Chondrocyte (in vitro differentiated cells): Measurements from ENCODE around the gene EXOSC1. TPM values are rescaled to one million over a fixed set of nuclear protein-coding genes. Genes with fewer than 3 reads are reported as not detected.

ENCODE experiments used
- DNase-seq: peaks from one replicate; pipeline ENCODE4 v3.0.0; 2021; ENCODE audit warnings: mixed read lengths, low spot score
- H3K27ac Mint-ChIP-seq: one replicate; pipeline ENCODE4 v1.8.0; 2021; ENCODE audit warnings: mild to moderate bottlenecking, moderate library complexity, mixed read lengths; ENCODE audit not compliant: unreplicated experiment
- H3K27me3 Mint-ChIP-seq: 2 replicates; pipeline ENCODE4 v1.8.0; 2021; ENCODE audit warnings: low read depth, mixed read lengths
- H3K36me3 Mint-ChIP-seq: 2 replicates; pipeline ENCODE4 v1.8.0; 2021; ENCODE audit warnings: low read depth, mixed read lengths
- H3K4me1 Mint-ChIP-seq: 2 replicates; pipeline ENCODE4 v1.8.0; 2021; ENCODE audit warnings: low read depth, mild to moderate bottlenecking, mixed read lengths
- H3K4me3 Mint-ChIP-seq: one replicate; pipeline ENCODE4 v1.8.0; 2021; ENCODE audit warnings: mild to moderate bottlenecking, moderate library complexity, mixed read lengths; ENCODE audit not compliant: unreplicated experiment
- H3K9me3 Mint-ChIP-seq: 2 replicates; pipeline ENCODE4 v1.8.0; 2021; ENCODE audit warnings: low read depth, mixed read lengths
- total RNA-seq: library from RNA; stranded (reverse); gene quantifications from 3 replicates; pipeline ENCODE4 v1.2.1, GENCODE V29; 2021
- TF ChIP-seq, protein P1 (sequence below): fragments of 200-600 bp; sonication (generic); IDR thresholded peaks from 2 replicates; pipeline ENCODE4 v1.5.0; 2021; ENCODE audit warnings: antibody characterized with exemption, mild to moderate bottlenecking, moderate library complexity

EXOSC1 gene
- total RNA-seq, 1 donor from 2014 or later, result 28.7 TPM

DNA sequence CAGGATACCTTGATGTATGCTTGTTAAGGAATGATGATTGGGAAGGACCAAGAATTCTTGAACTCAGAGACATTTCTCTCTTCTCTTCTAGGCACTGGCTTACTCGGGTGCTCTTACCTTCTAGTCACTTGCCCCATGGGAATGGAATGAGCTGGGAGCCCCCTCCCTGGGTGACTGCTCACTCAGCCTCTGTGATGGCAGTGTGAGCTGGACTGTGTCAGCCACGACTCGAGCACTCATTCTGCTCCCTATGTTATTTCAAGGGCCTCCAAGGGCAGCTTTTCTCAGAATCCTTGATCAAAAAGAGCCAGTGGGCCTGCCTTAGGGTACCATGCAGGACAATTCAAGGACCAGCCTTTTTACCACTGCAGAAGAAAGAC lies 10.9 kb upstream of the EXOSC1 start:
- no peak for DNase-seq
- H3K36me3 Mint-ChIP-seq, result peaks cover 51% of the 10 kb centered on the region
- TF ChIP-seq, protein P1, sequence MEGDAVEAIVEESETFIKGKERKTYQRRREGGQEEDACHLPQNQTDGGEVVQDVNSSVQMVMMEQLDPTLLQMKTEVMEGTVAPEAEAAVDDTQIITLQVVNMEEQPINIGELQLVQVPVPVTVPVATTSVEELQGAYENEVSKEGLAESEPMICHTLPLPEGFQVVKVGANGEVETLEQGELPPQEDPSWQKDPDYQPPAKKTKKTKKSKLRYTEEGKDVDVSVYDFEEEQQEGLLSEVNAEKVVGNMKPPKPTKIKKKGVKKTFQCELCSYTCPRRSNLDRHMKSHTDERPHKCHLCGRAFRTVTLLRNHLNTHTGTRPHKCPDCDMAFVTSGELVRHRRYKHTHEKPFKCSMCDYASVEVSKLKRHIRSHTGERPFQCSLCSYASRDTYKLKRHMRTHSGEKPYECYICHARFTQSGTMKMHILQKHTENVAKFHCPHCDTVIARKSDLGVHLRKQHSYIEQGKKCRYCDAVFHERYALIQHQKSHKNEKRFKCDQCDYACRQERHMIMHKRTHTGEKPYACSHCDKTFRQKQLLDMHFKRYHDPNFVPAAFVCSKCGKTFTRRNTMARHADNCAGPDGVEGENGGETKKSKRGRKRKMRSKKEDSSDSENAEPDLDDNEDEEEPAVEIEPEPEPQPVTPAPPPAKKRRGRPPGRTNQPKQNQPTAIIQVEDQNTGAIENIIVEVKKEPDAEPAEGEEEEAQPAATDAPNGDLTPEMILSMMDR, result no peak
- H3K27me3 Mint-ChIP-seq, result no peaks in the 10 kb centered on the region
- H3K4me1 Mint-ChIP-seq, result peaks cover 27% of the 10 kb centered on the region
- H3K4me3 Mint-ChIP-seq, result no peak overlapping the region
- H3K27ac Mint-ChIP-seq, result no peak overlapping the region
- H3K9me3 Mint-ChIP-seq, result no peaks in the 10 kb centered on the region

DNA sequence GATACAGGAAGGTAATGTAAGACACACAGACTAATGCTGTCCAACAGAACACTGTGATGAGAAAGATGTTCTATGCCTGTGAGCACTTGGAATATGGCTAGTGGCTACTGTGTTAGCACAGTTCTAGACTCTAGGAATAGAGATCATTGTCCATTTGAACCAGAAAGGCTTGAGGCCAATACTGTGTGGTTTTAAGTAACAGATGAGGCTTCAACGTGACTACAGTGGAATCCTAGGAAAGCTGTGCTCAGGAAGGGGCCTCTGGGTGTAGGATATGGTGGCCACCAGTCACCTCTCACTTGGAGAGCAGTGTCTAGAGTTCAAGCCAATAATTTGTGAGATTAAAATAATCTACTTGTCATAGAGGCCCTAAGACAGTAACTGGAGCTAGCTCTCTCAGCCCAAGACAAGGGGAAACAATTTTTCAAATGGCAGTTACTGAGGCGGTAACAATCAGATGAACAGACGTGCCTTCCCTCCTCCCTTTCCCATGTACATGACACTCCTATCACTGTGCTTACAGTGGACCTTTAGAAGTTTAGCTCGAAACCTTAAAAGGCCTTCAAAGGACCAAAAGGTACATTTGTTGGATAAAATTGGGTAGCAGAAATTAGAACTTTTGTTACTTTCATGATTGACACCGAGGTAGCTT lies 10.4 kb upstream of the EXOSC1 start:
- no peak overlapping the region for H3K4me3 Mint-ChIP-seq
- TF ChIP-seq, protein P1, result no peak
- DNase-seq, result no peak

DNA sequence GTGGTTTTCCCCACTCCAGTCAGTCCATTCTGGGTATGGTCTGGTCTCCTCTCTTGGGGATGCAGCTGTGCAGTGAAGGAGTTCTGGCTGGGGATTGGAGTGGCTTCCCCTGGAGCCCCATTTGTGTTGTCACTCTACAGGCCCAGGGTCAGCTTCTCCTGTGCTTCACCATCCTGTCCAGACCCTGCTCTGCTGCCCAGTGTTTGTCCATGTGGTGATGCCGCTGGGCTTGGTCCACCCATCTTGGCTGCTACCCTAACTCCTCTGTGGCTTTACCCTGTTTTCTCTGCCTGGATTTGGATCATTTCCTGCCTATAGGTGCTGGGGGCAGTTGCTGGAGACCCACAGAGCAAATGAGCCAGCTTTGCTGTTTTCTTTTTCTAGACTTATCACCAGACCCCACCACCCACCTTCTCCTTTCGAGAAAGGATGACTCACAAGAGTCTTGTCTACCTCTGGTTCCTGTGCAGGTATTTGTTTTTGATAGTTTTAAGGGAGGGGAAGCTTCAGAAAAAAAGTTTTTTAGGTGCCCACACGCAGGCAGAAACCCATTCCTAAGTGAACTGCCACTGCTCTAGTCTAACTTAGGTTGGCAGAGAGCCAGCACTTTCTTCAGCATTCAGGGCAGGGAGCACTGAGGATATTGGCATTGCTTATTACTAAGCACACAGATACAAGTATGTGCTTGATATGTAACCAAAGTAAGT lies 8.7 kb upstream of the EXOSC1 start:
- Mint-ChIP-seq H3K27ac (peak overlapping the region; percentile 68), H3K9me3 (no peaks in the 10 kb centered on the region), H3K36me3 (peaks cover 46% of the 10 kb centered on the region), H3K4me1 (peaks cover 40% of the 10 kb centered on the region), H3K27me3 (no peaks in the 10 kb centered on the region), H3K4me3 (no peak overlapping the region)
- TF ChIP-seq, protein P1, result no peak
- no peak for DNase-seq

More for the DNA sequence above, 10.4 kb upstream of the EXOSC1 start:
- H3K36me3 Mint-ChIP-seq, result peaks cover 50% of the 10 kb centered on the region
- H3K27me3 Mint-ChIP-seq, result no peaks in the 10 kb centered on the region
- H3K27ac Mint-ChIP-seq, result peak overlapping the region; percentile 57
- H3K4me1 Mint-ChIP-seq, result peaks cover 29% of the 10 kb centered on the region
- no peaks in the 10 kb centered on the region for H3K9me3 Mint-ChIP-seq

DNA sequence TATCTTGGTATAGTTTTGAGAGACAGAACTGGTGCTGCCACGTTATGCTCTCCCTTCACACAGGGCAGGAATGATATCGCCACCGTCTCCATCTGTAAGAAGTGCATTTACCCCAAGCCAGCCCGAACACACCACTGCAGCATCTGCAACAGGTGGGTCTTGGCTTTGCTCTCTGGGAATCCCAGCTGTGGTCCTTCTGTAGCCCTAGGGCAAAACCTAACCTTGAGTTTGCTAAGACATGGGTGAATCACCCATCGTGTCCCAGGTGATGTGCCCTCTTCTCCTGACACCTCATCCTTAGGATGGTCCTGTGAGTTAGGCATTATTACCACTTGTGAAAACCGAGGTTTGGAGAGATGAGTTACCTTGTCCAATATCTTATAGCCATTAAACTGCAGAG lies 6.5 kb upstream of the EXOSC1 start:
- Mint-ChIP-seq H3K4me1 (peaks cover 58% of the 10 kb centered on the region), H3K4me3 (no peak overlapping the region), H3K36me3 (peaks cover 32% of the 10 kb centered on the region), H3K27ac (no peak overlapping the region), H3K9me3 (no peaks in the 10 kb centered on the region), H3K27me3 (no peaks in the 10 kb centered on the region)
- TF ChIP-seq, protein P1, result no peak
- DNase-seq, result no peak

DNA sequence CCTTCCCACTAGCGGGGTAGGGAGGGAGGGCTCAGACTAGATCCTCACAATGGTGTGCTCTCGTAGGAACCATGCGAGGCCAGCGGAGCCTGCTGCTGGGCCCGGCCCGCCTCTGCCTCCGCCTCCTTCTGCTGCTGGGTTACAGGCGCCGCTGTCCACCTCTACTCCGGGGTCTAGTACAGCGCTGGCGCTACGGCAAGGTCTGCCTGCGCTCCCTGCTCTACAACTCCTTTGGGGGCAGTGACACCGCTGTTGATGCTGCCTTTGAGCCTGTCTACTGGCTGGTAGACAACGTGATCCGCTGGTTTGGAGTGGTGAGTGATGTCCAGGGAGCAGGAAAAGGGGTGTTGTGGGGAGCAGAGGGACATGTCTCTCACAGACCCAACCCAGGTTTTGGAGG lies 5.8 kb upstream of the EXOSC1 start:
- Mint-ChIP-seq H3K9me3 (no peaks in the 10 kb centered on the region), H3K36me3 (peaks cover 25% of the 10 kb centered on the region), H3K4me3 (no peak overlapping the region), H3K27ac (peak overlapping the region; percentile 12), H3K27me3 (no peaks in the 10 kb centered on the region), H3K4me1 (peaks cover 65% of the 10 kb centered on the region)
- TF ChIP-seq, protein P1, result no peak
- no peak for DNase-seq
